Activated naive CD8-positive, alpha-beta T cell treated with anti-CD3 and anti-CD28 coated beads, Interleukin-2, amount 50 U/mL, for 24 hours (primary cell): Measurements from ENCODE around the gene BMP7.
"Not testable (repeated sequence)": the region's sequence is repeated elsewhere in the genome, so short reads cannot be mapped to it uniquely, and the experiment has no call there.

Experiments used
- ATAC-seq: fragments of 150-1000 bp; cut with Tn5 transposase; one replicate; pipeline ENCODE4 v1.10.0; 2021
- DNase-seq: peaks from one replicate; pipeline ENCODE4 v3.0.0; 2021
- H3K27ac Mint-ChIP-seq: one replicate; pipeline ENCODE4 v1.8.0; 2021; ENCODE audit warnings: mild to moderate bottlenecking, mixed read lengths
- H3K27me3 Mint-ChIP-seq: one replicate; pipeline ENCODE4 v1.8.0; 2021; ENCODE audit warnings: mixed read lengths
- H3K36me3 Mint-ChIP-seq: one replicate; pipeline ENCODE4 v1.8.0; 2021; ENCODE audit warnings: low read depth, mixed read lengths
- H3K4me1 Mint-ChIP-seq: one replicate; pipeline ENCODE4 v1.8.0; 2021; ENCODE audit warnings: mixed read lengths
- H3K4me3 Mint-ChIP-seq: one replicate; pipeline ENCODE4 v1.8.0; 2021; ENCODE audit warnings: mild to moderate bottlenecking, moderate library complexity, mixed read lengths
- H3K9me3 Mint-ChIP-seq: one replicate; pipeline ENCODE4 v1.8.0; 2021; ENCODE audit warnings: mixed read lengths

Gene BMP7

GRCh38 chr20:57241363-57241991 is 25.0 kb downstream of the BMP7 start:
- H3K27me3 Mint-ChIP-seq, result peaks cover 11% of the 10 kb centered on the region
- ATAC-seq, result no peak
- no peak overlapping the region for H3K4me3 Mint-ChIP-seq
- no peaks in the 10 kb centered on the region for H3K4me1 Mint-ChIP-seq
- no peak overlapping the region for H3K27ac Mint-ChIP-seq
- H3K9me3 Mint-ChIP-seq, result peaks cover 6% of the 10 kb centered on the region
- H3K36me3 Mint-ChIP-seq, result no peaks in the 10 kb centered on the region
- DNase-seq, result no peak

GRCh38 chr20:57240581-57241362 is 25.7 kb downstream of the BMP7 start:
- no peak overlapping the region for H3K27ac Mint-ChIP-seq
- H3K4me3 Mint-ChIP-seq, result no peak overlapping the region
- no peaks in the 10 kb centered on the region for H3K36me3 Mint-ChIP-seq
- ATAC-seq (no peak), DNase-seq (no peak)
- H3K9me3 Mint-ChIP-seq, result peaks cover 6% of the 10 kb centered on the region
- peaks cover 18% of the 10 kb centered on the region for H3K27me3 Mint-ChIP-seq
- no peaks in the 10 kb centered on the region for H3K4me1 Mint-ChIP-seq

- H3K27ac Mint-ChIP-seq, DNase-seq, H3K36me3 Mint-ChIP-seq, H3K4me3 Mint-ChIP-seq, H3K4me1 Mint-ChIP-seq, ATAC-seq, H3K9me3 Mint-ChIP-seq: not testable (repeated sequence)
- peaks cover 27% of the 10 kb centered on the region for H3K27me3 Mint-ChIP-seq
Observed at GRCh38 chr20:57239725-57240124, 26.7 kb downstream of the BMP7 start.

- H3K27me3 Mint-ChIP-seq, result peaks cover 30% of the 10 kb centered on the region
- H3K9me3 Mint-ChIP-seq, ATAC-seq, DNase-seq, H3K36me3 Mint-ChIP-seq, H3K4me3 Mint-ChIP-seq, H3K4me1 Mint-ChIP-seq, H3K27ac Mint-ChIP-seq: not testable (repeated sequence)
Observed at GRCh38 chr20:57239324-57239723, 27.1 kb downstream of the BMP7 start.

- Mint-ChIP-seq H3K4me1 (no peaks in the 10 kb centered on the region), H3K27me3 (peaks cover 33% of the 10 kb centered on the region)
- no peak for ATAC-seq
Observed at GRCh38 chr20:57238089-57238488, 28.4 kb downstream of the BMP7 start.

GRCh38 chr20:57237585-57237953 is 28.9 kb downstream of the BMP7 start:
- DNase-seq (no peak), ATAC-seq (no peak)
- no peak overlapping the region for H3K4me3 Mint-ChIP-seq
- H3K27me3 Mint-ChIP-seq, result peaks cover 35% of the 10 kb centered on the region
- no peaks in the 10 kb centered on the region for H3K4me1 Mint-ChIP-seq
- H3K36me3 Mint-ChIP-seq, result no peaks in the 10 kb centered on the region
- peaks cover 6% of the 10 kb centered on the region for H3K9me3 Mint-ChIP-seq
- no peak overlapping the region for H3K27ac Mint-ChIP-seq

More at GRCh38 chr20:57238089-57238488, 28.4 kb downstream of the BMP7 start:
- H3K9me3 Mint-ChIP-seq, result peaks cover 6% of the 10 kb centered on the region
- no peak for DNase-seq
- H3K4me3 Mint-ChIP-seq, result no peak overlapping the region
- H3K27ac Mint-ChIP-seq, result no peak overlapping the region
- H3K36me3 Mint-ChIP-seq, result no peaks in the 10 kb centered on the region

- DNase-seq (no peak), ATAC-seq (no peak)
- peaks cover 35% of the 10 kb centered on the region for H3K27me3 Mint-ChIP-seq
- no peak overlapping the region for H3K4me3 Mint-ChIP-seq
- H3K9me3 Mint-ChIP-seq, result peaks cover 6% of the 10 kb centered on the region
- H3K27ac Mint-ChIP-seq, result no peak overlapping the region
- no peaks in the 10 kb centered on the region for H3K36me3 Mint-ChIP-seq
- no peaks in the 10 kb centered on the region for H3K4me1 Mint-ChIP-seq
Observed at GRCh38 chr20:57236813-57237584, 29.4 kb downstream of the BMP7 start.

GRCh38 chr20:57234556-57235251 is 31.7 kb downstream of the BMP7 start:
- Mint-ChIP-seq H3K4me1 (no peaks in the 10 kb centered on the region), H3K36me3 (no peaks in the 10 kb centered on the region), H3K4me3 (no peak overlapping the region), H3K27ac (no peak overlapping the region), H3K27me3 (peaks cover 33% of the 10 kb centered on the region), H3K9me3 (peaks cover 4% of the 10 kb centered on the region)
- ATAC-seq, result no peak
- DNase-seq, result no peak

GRCh38 chr20:57231951-57232428 is 34.5 kb downstream of the BMP7 start:
- H3K27ac Mint-ChIP-seq, result no peak overlapping the region
- no peaks in the 10 kb centered on the region for H3K9me3 Mint-ChIP-seq
- DNase-seq (no peak), ATAC-seq (no peak)
- H3K4me1 Mint-ChIP-seq, result no peaks in the 10 kb centered on the region
- H3K27me3 Mint-ChIP-seq, result peaks cover 33% of the 10 kb centered on the region
- H3K36me3 Mint-ChIP-seq, result no peaks in the 10 kb centered on the region
- H3K4me3 Mint-ChIP-seq, result no peak overlapping the region

GRCh38 chr20:57231161-57231560 is 35.3 kb downstream of the BMP7 start:
- no peaks in the 10 kb centered on the region for H3K36me3 Mint-ChIP-seq
- H3K27me3 Mint-ChIP-seq, result peaks cover 27% of the 10 kb centered on the region
- H3K4me3 Mint-ChIP-seq, result no peak overlapping the region
- no peak overlapping the region for H3K27ac Mint-ChIP-seq
- no peaks in the 10 kb centered on the region for H3K9me3 Mint-ChIP-seq
- no peak for DNase-seq
- no peak for ATAC-seq
- no peaks in the 10 kb centered on the region for H3K4me1 Mint-ChIP-seq

GRCh38 chr20:57230247-57230646 is 36.2 kb downstream of the BMP7 start:
- Mint-ChIP-seq H3K4me1 (no peaks in the 10 kb centered on the region), H3K36me3 (no peaks in the 10 kb centered on the region), H3K27ac (no peak overlapping the region), H3K4me3 (no peak overlapping the region), H3K9me3 (no peaks in the 10 kb centered on the region), H3K27me3 (peaks cover 18% of the 10 kb centered on the region)
- ATAC-seq, result no peak
- no peak for DNase-seq

- ATAC-seq (no peak), DNase-seq (no peak)
- Mint-ChIP-seq H3K36me3 (no peaks in the 10 kb centered on the region), H3K27me3 (peaks cover 11% of the 10 kb centered on the region), H3K4me3 (no peak overlapping the region), H3K9me3 (no peaks in the 10 kb centered on the region), H3K4me1 (no peaks in the 10 kb centered on the region), H3K27ac (no peak overlapping the region)
Observed at GRCh38 chr20:57229490-57229889, 37.0 kb downstream of the BMP7 start.

- no peaks in the 10 kb centered on the region for H3K9me3 Mint-ChIP-seq
- DNase-seq, result no peak
- H3K27me3 Mint-ChIP-seq, result peaks cover 12% of the 10 kb centered on the region
- no peaks in the 10 kb centered on the region for H3K36me3 Mint-ChIP-seq
- ATAC-seq, result no peak
- no peaks in the 10 kb centered on the region for H3K4me1 Mint-ChIP-seq
- no peak overlapping the region for H3K27ac Mint-ChIP-seq
- no peak overlapping the region for H3K4me3 Mint-ChIP-seq
Observed at GRCh38 chr20:57225830-57226229, 40.6 kb downstream of the BMP7 start.

GRCh38 chr20:57225197-57225733 is 41.2 kb downstream of the BMP7 start:
- ATAC-seq (no peak), DNase-seq (no peak)
- H3K4me3 Mint-ChIP-seq, result no peak overlapping the region
- H3K27me3 Mint-ChIP-seq, result peaks cover 12% of the 10 kb centered on the region
- no peaks in the 10 kb centered on the region for H3K36me3 Mint-ChIP-seq
- no peaks in the 10 kb centered on the region for H3K4me1 Mint-ChIP-seq
- H3K9me3 Mint-ChIP-seq, result no peaks in the 10 kb centered on the region
- H3K27ac Mint-ChIP-seq, result no peak overlapping the region
